Caco-2 (cell line): ENCODE results near the gene PCNX1. TPM values are rescaled to one million over a fixed set of nuclear protein-coding genes. Genes with fewer than 3 reads are reported as not detected.

Experiments used
- BruUV-seq: library from RNA; stranded (reverse); fragments of 400-500 nt; replicated peaks from 2 replicates; lab custom pipeline; 2021; lab: Mats Ljungman, UMichigan
- CTCF ChIA-PET: fragments of 300-600 bp; sonication (Branson Sonifier 250); formaldehyde crosslinking; loops from one replicate; lab custom pipeline; 2022; ENCODE audit warnings: antibody characterized with exemption; lab: Charles Lee
- POLR2A ChIA-PET: fragments of 300-600 bp; sonication (Branson Sonifier 250); formaldehyde crosslinking; loops from one replicate; lab custom pipeline; 2022; ENCODE audit warnings: antibody characterized with exemption; lab: Charles Lee
- DNase-seq, 2 experiments: peaks; one replicate each; pipeline versions ENCODE4 v3.0.0 to v3.0.0-alpha.2; 2020 to 2022
- H3K27me3 ChIP-seq: replicated peaks from 2 replicates; pipeline ENCODE4 v1.6.0; 2011; ENCODE audit warnings: low read length; ENCODE audit not compliant: control insufficient read depth, insufficient read depth
- H3K36me3 ChIP-seq: 2 replicates; pipeline ENCODE4 v1.5.1; 2011; ENCODE audit warnings: low read length; ENCODE audit not compliant: control insufficient read depth, insufficient read depth
- H3K4me1 ChIP-seq: fragments of 250-450 bp; sonication (Bioruptor Pico); 2 replicates; pipeline ENCODE4 v1.5.1; 2020; ENCODE audit warnings: mild to moderate bottlenecking
- H3K4me3 ChIP-seq: 2 replicates; pipeline ENCODE4 v1.5.1; 2011; ENCODE audit warnings: low read depth, mild to moderate bottlenecking, control low read depth, low read length
- H3K9me3 ChIP-seq: fragments of 250-450 bp; sonication (Bioruptor Pico); 2 replicates; pipeline ENCODE4 v1.5.1; 2020; ENCODE audit warnings: mild to moderate bottlenecking, moderate library complexity
- H3K27ac Mint-ChIP-seq: one replicate; pipeline ENCODE4 v1.8.0; 2022; ENCODE audit warnings: mixed read lengths; ENCODE audit not compliant: unreplicated experiment
- H3K27me3 Mint-ChIP-seq: one replicate; pipeline ENCODE4 v1.8.0; 2022; ENCODE audit warnings: mixed read lengths; ENCODE audit not compliant: insufficient read depth, unreplicated experiment
- H3K36me3 Mint-ChIP-seq: one replicate; pipeline ENCODE4 v1.8.0; 2022; ENCODE audit warnings: mild to moderate bottlenecking, mixed read lengths; ENCODE audit not compliant: insufficient read depth, unreplicated experiment
- H3K4me1 Mint-ChIP-seq: one replicate; pipeline ENCODE4 v1.8.0; 2022; ENCODE audit warnings: low read depth, mixed read lengths; ENCODE audit not compliant: unreplicated experiment
- H3K4me3 Mint-ChIP-seq: one replicate; pipeline ENCODE4 v1.8.0; 2022; ENCODE audit warnings: mild to moderate bottlenecking, moderate library complexity, mixed read lengths; ENCODE audit not compliant: unreplicated experiment
- H3K9me3 Mint-ChIP-seq: one replicate; pipeline ENCODE4 v1.8.0; 2022; ENCODE audit warnings: mixed read lengths; ENCODE audit not compliant: unreplicated experiment
- intact Hi-C: fragments of 100-400 bp; cut with micrococcal nuclease; formaldehyde crosslinking; loops from one replicate; pipeline ENCODE4 v1.10.0; 2022; ENCODE audit not compliant: unreplicated experiment
- total RNA-seq: library from RNA; stranded (reverse); gene quantifications from 2 replicates; pipeline ENCODE4 v1.2.3, GENCODE V29; 2022
- TF ChIP-seq, protein P1 (sequence below), 2 experiments: fragments of 200-600 bp in 1 of 2; IDR thresholded peaks; 1 replicate in 1 of 2; 2 replicates in 1 of 2; pipeline versions ENCODE4 v1.5.1 to v1.8.0; 2011 to 2022; ENCODE audit warnings: antibody characterized with exemption in 1 of 2, control low read depth in 1 of 2, inconsistent platforms in 1 of 2, low read depth in 1 of 2, low read length in 1 of 2, mild to moderate bottlenecking in 1 of 2, moderate library complexity in 1 of 2; ENCODE audit not compliant: insufficient read depth in 1 of 2, severe bottlenecking in 1 of 2, unreplicated experiment in 1 of 2

The PCNX1 gene
- total RNA-seq, 1 experiment from 2014 or later = 29.0 TPM

DNA sequence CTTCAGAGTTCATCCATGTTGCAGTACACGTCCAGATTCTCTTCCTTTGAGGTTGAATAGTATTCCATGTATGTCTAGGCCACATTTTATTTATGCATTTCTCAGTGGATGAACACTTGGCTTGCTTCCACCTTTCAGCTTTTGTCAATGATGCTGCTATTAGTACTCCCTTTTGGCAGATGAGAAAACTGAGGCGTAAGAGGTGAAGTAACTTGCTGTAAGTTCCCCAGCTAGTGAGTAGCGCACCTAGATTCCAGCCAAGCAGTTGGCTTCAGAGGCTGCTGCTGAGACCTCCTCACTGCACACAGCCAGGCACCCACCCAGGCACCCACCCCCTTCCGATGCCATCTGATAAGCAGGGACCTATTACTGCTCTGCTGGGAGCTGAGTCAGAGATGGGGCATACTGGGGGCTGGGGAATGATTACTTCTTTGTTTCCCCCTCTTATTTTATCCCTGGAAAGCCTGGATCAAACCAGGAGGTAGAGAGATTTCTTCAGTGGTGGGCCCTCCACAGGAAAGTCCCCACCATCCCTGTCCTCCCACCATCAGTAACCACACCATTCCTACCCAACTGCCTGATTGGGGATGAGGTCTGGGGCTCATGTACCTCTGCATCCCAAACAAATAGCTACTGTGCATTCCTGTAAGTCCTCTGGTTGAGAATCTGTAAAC, 234.6 kb downstream of the PCNX1 start:
- H3K27me3 ChIP-seq = no peaks in the 10 kb centered on the region
- no peaks in the 10 kb centered on the region for H3K36me3 Mint-ChIP-seq
- no peak for DNase-seq
- H3K4me3 Mint-ChIP-seq = no peak overlapping the region
- peaks cover 17% of the 10 kb centered on the region for H3K9me3 ChIP-seq
- BruUV-seq = no TSS peak
- CTCF ChIA-PET = no interaction called here
- intact Hi-C loops = loop anchor here (2.0 kb wide), 2 partner anchors 23 to 47 kb away; no protein-coding TSS in a partner anchor
- H3K27ac Mint-ChIP-seq = no peak overlapping the region
- POLR2A ChIA-PET = interaction anchor here (0.5 kb wide), 1 partner anchor 27 kb away, joined by 4 read pairs; no protein-coding TSS in a partner anchor
- H3K4me1 ChIP-seq = peaks cover 40% of the 10 kb centered on the region
- H3K36me3 ChIP-seq = no peaks in the 10 kb centered on the region
- no peaks in the 10 kb centered on the region for H3K9me3 Mint-ChIP-seq
- H3K4me1 Mint-ChIP-seq = peaks cover 5% of the 10 kb centered on the region
- no peak overlapping the region for H3K4me3 ChIP-seq
- TF ChIP-seq, protein P1, sequence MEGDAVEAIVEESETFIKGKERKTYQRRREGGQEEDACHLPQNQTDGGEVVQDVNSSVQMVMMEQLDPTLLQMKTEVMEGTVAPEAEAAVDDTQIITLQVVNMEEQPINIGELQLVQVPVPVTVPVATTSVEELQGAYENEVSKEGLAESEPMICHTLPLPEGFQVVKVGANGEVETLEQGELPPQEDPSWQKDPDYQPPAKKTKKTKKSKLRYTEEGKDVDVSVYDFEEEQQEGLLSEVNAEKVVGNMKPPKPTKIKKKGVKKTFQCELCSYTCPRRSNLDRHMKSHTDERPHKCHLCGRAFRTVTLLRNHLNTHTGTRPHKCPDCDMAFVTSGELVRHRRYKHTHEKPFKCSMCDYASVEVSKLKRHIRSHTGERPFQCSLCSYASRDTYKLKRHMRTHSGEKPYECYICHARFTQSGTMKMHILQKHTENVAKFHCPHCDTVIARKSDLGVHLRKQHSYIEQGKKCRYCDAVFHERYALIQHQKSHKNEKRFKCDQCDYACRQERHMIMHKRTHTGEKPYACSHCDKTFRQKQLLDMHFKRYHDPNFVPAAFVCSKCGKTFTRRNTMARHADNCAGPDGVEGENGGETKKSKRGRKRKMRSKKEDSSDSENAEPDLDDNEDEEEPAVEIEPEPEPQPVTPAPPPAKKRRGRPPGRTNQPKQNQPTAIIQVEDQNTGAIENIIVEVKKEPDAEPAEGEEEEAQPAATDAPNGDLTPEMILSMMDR (IDR thresholded peaks at IDR 0.05; ENCODE audit: insufficient read depth in 1 of 2, low read depth in 1 of 2, low read length in 1 of 2, severe bottlenecking in 1 of 2, unreplicated experiment in 1 of 2) = no peak
- no peaks in the 10 kb centered on the region for H3K27me3 Mint-ChIP-seq

DNA sequence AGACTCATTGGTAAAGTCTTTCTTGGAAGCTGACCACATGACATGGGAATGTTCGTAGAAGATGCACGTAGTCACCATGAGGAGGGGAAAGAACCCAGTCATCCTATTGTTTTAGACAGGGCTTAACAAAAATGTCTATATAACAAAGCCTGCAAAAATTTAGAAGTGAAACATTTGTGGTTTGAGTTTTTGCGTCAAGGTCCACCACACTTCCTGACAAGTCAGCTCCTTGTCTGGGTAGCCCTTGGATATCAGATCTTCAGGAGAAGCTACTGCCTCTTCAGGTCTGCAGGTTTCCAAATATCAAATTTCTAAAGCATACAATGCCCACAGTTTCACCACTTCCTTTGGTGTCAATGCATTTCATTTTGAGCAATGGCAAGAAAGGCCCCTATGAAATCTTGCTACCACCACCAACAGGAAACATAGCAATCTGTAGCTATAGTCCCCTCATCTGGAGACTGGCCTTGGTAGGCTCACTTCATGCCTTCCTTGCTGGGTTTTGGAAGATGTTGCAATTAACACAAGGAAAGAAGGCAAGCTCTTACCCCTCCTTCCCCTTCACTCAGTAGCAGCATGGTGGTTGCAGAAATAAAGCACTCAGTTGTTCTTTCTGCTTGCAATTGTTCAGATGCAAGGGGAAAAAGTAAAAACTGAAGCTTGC, 235.2 kb downstream of the PCNX1 start:
- H3K4me3 ChIP-seq = no peak overlapping the region
- POLR2A ChIA-PET = no interaction called here
- no TSS peak for BruUV-seq

More for the DNA sequence above, 235.2 kb downstream of the PCNX1 start:
- Histone ChIP-seq H3K4me1 (peaks cover 40% of the 10 kb centered on the region), H3K36me3 (no peaks in the 10 kb centered on the region), H3K9me3 (peaks cover 20% of the 10 kb centered on the region), H3K27me3 (no peaks in the 10 kb centered on the region)
- Mint-ChIP-seq H3K27me3 (no peaks in the 10 kb centered on the region), H3K36me3 (no peaks in the 10 kb centered on the region), H3K4me1 (peaks cover 5% of the 10 kb centered on the region), H3K9me3 (peaks cover 1% of the 10 kb centered on the region), H3K27ac (no peak overlapping the region), H3K4me3 (no peak overlapping the region)
- CTCF ChIA-PET = no interaction called here
- intact Hi-C loops = loop anchor here (2.0 kb wide), 1 partner anchor 22 kb away; no protein-coding TSS in a partner anchor
- no peak for DNase-seq
- TF ChIP-seq, protein P1 (IDR thresholded peaks at IDR 0.05; ENCODE audit: insufficient read depth in 1 of 2, low read depth in 1 of 2, low read length in 1 of 2, severe bottlenecking in 1 of 2, unreplicated experiment in 1 of 2) = no peak
